ENCODE results near the gene TIAM1.

- TF ChIP-seq GATA2 (IDR thresholded peaks at IDR 0.05; ENCODE audit: low read depth, low read length) (no peak), GATA3 (IDR thresholded peaks at IDR 0.05; ENCODE audit: low read depth, low read length) (no peak)
These were observed 13.9 kb downstream of the TIAM1 start for GRCh38 chr21:31330144-31330483.

Measured in SH-SY5Y (cell line).